GM23338 (cell line): ENCODE data around the gene OAT. TPM values are rescaled to one million over a fixed set of nuclear protein-coding genes. Genes with fewer than 3 reads are reported as not detected.

Source experiments
- ATAC-seq: fragments of 200-7000 bp; cut with Tn5 transposase; 3 replicates; pipeline ENCODE4 v1.9.1; 2020
- DNase-seq: peaks from one replicate; pipeline ENCODE4 v3.0.0-alpha.2; 2015; ENCODE audit warnings: low spot score
- H2AFZ ChIP-seq: fragments of 200-600 bp; sonication (generic); 2 replicates; pipeline ENCODE4 v1.8.0; 2016; ENCODE audit warnings: antibody characterized with exemption, mild to moderate bottlenecking, moderate library complexity
- H3F3A ChIP-seq: fragments of 200-600 bp; sonication (generic); replicated peaks from 2 replicates; pipeline ENCODE4 v1.8.0; 2017; ENCODE audit warnings: antibody characterized with exemption, mixed run types, low read depth
- H3K27ac ChIP-seq: fragments of 200-600 bp; sonication (generic); 2 replicates; pipeline ENCODE4 v1.6.1; 2016; ENCODE audit warnings: low read depth
- H3K27me3 ChIP-seq: fragments of 200-600 bp; sonication (generic); 2 replicates; pipeline ENCODE4 v1.8.0; 2016; ENCODE audit warnings: mild to moderate bottlenecking, mixed run types, moderate library complexity; ENCODE audit not compliant: insufficient read depth
- H3K36me3 ChIP-seq: fragments of 200-600 bp; sonication (generic); 2 replicates; pipeline ENCODE4 v1.8.0; 2016; ENCODE audit warnings: mild to moderate bottlenecking; ENCODE audit not compliant: insufficient read depth
- H3K4me1 ChIP-seq: fragments of 200-600 bp; sonication (generic); 2 replicates; pipeline ENCODE4 v1.8.0; 2016; ENCODE audit warnings: mild to moderate bottlenecking, moderate library complexity; ENCODE audit not compliant: insufficient read depth
- H3K4me2 ChIP-seq: fragments of 200-600 bp; sonication (generic); 2 replicates; pipeline ENCODE4 v1.7.1; 2017; ENCODE audit warnings: mixed run types
- H3K4me3 ChIP-seq: fragments of 200-600 bp; sonication (generic); 2 replicates; pipeline ENCODE4 v1.6.1; 2016; ENCODE audit warnings: mixed run types
- H3K79me2 ChIP-seq: fragments of 200-600 bp; sonication (generic); replicated peaks from 2 replicates; pipeline ENCODE4 v1.8.0; 2017; ENCODE audit warnings: mild to moderate bottlenecking; ENCODE audit not compliant: insufficient read depth
- H3K9me2 ChIP-seq: fragments of 200-600 bp; sonication (generic); 2 replicates; pipeline ENCODE4 v1.8.0; 2017; ENCODE audit not compliant: insufficient read depth
- H4K20me1 ChIP-seq: fragments of 200-600 bp; sonication (generic); replicated peaks from 2 replicates; pipeline ENCODE4 v1.8.0; 2017; ENCODE audit warnings: mild to moderate bottlenecking; ENCODE audit not compliant: insufficient read depth
- H3K27ac Mint-ChIP-seq: 2 replicates; pipeline ENCODE4 v1.8.0; 2020; ENCODE audit warnings: inconsistent platforms, mild to moderate bottlenecking, moderate library complexity, mixed read lengths
- H3K27me3 Mint-ChIP-seq: 3 replicates; pipeline ENCODE4 v1.8.0; 2022; ENCODE audit warnings: low read depth, mild to moderate bottlenecking, moderate library complexity, mixed read lengths, inconsistent platforms; ENCODE audit not compliant: insufficient read depth, poor library complexity
- H3K36me3 Mint-ChIP-seq: 3 replicates; pipeline ENCODE4 v1.8.0; 2021; ENCODE audit warnings: low read depth, mild to moderate bottlenecking, inconsistent platforms, moderate library complexity, mixed read lengths
- H3K4me1 Mint-ChIP-seq: 3 replicates; pipeline ENCODE4 v1.8.0; 2020; ENCODE audit warnings: mild to moderate bottlenecking, inconsistent platforms, mixed read lengths
- H3K4me3 Mint-ChIP-seq: 3 replicates; pipeline ENCODE4 v1.8.0; 2021; ENCODE audit warnings: moderate library complexity, mild to moderate bottlenecking, inconsistent platforms, mixed read lengths
- H3K9me3 Mint-ChIP-seq: 3 replicates; pipeline ENCODE4 v1.8.0; 2020; ENCODE audit warnings: moderate library complexity, mild to moderate bottlenecking, inconsistent platforms, mixed read lengths
- CREB1 ChIP-seq: fragments of 250-450 bp; sonication (Bioruptor Pico); IDR thresholded peaks from 2 replicates; pipeline ENCODE4 v1.5.0; 2020; ENCODE audit warnings: low read depth, mild to moderate bottlenecking, moderate library complexity
- CTCF ChIP-seq, 2 experiments: fragments of 200-600 bp in 1 of 2; sonication (generic) in 1 of 2; conservative IDR thresholded peaks; 2 replicates each; pipeline versions ENCODE4 v1.5.1 to v1.6.1; 2016 to 2017; ENCODE audit warnings: antibody characterized with exemption in 2 of 2, low read depth in 2 of 2, mild to moderate bottlenecking in 2 of 2, moderate library complexity in 1 of 2
- ETS1 ChIP-seq: IDR thresholded peaks from 2 replicates; pipeline ENCODE4 v1.6.1; 2016; ENCODE audit warnings: antibody characterized with exemption
- EZH2 ChIP-seq: fragments of 200-600 bp; sonication (generic); IDR thresholded peaks from one replicate; pipeline ENCODE4 v1.8.0; 2017; ENCODE audit warnings: antibody characterized with exemption, mild to moderate bottlenecking, low read depth; ENCODE audit not compliant: unreplicated experiment
- EZH2phosphoT487 ChIP-seq: fragments of 200-600 bp; sonication (generic); IDR thresholded peaks from one replicate; pipeline ENCODE4 v1.8.1; 2018; ENCODE audit warnings: antibody characterized with exemption; ENCODE audit not compliant: unreplicated experiment
- JUNB ChIP-seq: IDR thresholded peaks from one replicate; pipeline ENCODE4 v1.6.1; 2016; ENCODE audit warnings: antibody characterized with exemption; ENCODE audit not compliant: unreplicated experiment
- REST ChIP-seq: IDR thresholded peaks from one replicate; pipeline ENCODE4 v1.6.1; 2018; ENCODE audit warnings: antibody characterized with exemption; ENCODE audit not compliant: unreplicated experiment
- ZNF462 ChIP-seq: fragments of 250-450 bp; sonication (Bioruptor Pico); IDR thresholded peaks from 2 replicates; pipeline ENCODE4 v1.5.0; 2020; ENCODE audit warnings: mild to moderate bottlenecking, moderate library complexity
- polyA plus RNA-seq: library from polyadenylated mRNA; unstranded; fragments of >200 nt; fragmentation: Nextera tagmentation; extraction: Ambion mirVana; gene quantifications from 2 replicates; pipeline ENCODE4 v1.2.1, GENCODE V29; 2016
- total RNA-seq: library from RNA; depleted of rRNA; stranded (reverse); fragments of >200 nt; shearing (Covaris generic); gene quantifications from 2 replicates; pipeline ENCODE4 v1.2.3, GENCODE V29; 2014

Gene OAT
- total and polyA plus RNA-seq, 2 experiments from 2014 or later, result 131 to 139 TPM

- H3K4me1 ChIP-seq, result no peaks in the 10 kb centered on the region
- H3F3A ChIP-seq, result no peaks in the 10 kb centered on the region
- no peak overlapping the region for H3K27ac ChIP-seq
- H3K27me3 ChIP-seq, result no peaks in the 10 kb centered on the region
- no peak overlapping the region; the same call in 1 of the 2 replicates for H2AFZ ChIP-seq
- H3K9me3 Mint-ChIP-seq, result no peaks in the 10 kb centered on the region
- no peak overlapping the region for H3K4me2 ChIP-seq
- DNase-seq (no peak), ATAC-seq (no peak)
- H3K27me3 Mint-ChIP-seq, result peaks cover 13% of the 10 kb centered on the region
- H3K79me2 ChIP-seq, result no peaks in the 10 kb centered on the region
- no peaks in the 10 kb centered on the region for H3K9me2 ChIP-seq
- H3K36me3 Mint-ChIP-seq, result no peaks in the 10 kb centered on the region
- no peaks in the 10 kb centered on the region for H4K20me1 ChIP-seq
- no peaks in the 10 kb centered on the region for H3K36me3 ChIP-seq
- H3K4me3 ChIP-seq, result no peak overlapping the region
- no peak overlapping the region for H3K4me3 Mint-ChIP-seq
- peaks cover 8% of the 10 kb centered on the region for H3K4me1 Mint-ChIP-seq
- TF ChIP-seq ETS1 (no peak), JUNB (no peak), ZNF462 (CRISPR knock-in tag) (no peak), EZH2phosphoT487 (no peak), CTCF (conservative IDR thresholded peaks at IDR 0.05; ENCODE audit: low read depth in 2 of 2) (no peak), CREB1 (CRISPR knock-in tag) (no peak), EZH2 (no peak), REST (no peak)
- H3K27ac Mint-ChIP-seq, result no peak overlapping the region
Measured at GRCh38 chr10:124348801-124349200, 69.9 kb downstream of the OAT start.
